H1 (cell line): ENCODE results near the gene GRID2.

ENCODE experiments used
- EP300 ChIP-seq, 2 experiments: IDR thresholded peaks; 1 replicate in 1 of 2; 2 replicates in 1 of 2; pipeline ENCODE4 v1.6.1; 2011 to 2012; ENCODE audit warnings: low read depth in 2 of 2, low read length in 2 of 2, mild to moderate bottlenecking in 2 of 2, borderline replicate concordance in 1 of 2, inconsistent platforms in 1 of 2, moderate library complexity in 1 of 2
- POLR2AphosphoS5 ChIP-seq: IDR thresholded peaks from 2 replicates; pipeline ENCODE4 v1.6.1; 2011; ENCODE audit warnings: low read depth, low read length

DNA sequence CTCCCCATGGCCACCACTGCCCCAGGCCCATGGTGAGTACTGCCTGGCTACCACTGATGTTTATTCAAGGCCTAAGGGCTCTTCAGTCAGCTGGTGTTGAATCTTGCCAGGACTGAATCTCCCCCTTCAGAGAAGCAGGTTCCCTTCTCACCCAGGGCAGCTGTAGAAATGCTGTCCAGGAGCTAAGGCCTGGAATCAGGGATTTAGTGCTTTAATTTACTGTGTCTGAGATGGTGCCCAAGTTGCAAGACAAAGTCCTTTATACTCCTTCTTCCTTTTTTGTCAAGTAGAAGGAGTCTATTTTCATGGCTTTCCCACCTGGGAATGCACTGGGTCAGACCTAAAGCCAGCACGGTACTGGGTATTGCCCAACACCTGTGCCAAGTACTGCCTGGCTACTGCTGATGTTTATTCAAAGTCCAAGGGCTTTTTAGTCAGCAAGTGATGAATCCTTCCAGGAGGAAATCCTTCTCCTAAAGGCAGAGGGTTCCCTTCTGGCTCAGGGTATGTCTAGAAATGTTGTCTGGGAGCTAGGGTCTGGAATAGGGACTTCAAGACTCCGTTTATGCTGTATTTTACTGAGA, 1407.2 kb downstream of the GRID2 start:
- no peak for TF ChIP-seq POLR2AphosphoS5
- TF ChIP-seq EP300 (IDR thresholded peaks at IDR 0.05; ENCODE audit: borderline replicate concordance in 1 of 2, low read depth in 2 of 2, low read length in 2 of 2), result no peak
